ENCODE results near the gene ZMIZ1.
"Not testable (repeated sequence)": the region's sequence is repeated elsewhere in the genome, so short reads cannot be mapped to it uniquely, and the experiment has no call there.

ZMIZ1 gene

DNA sequence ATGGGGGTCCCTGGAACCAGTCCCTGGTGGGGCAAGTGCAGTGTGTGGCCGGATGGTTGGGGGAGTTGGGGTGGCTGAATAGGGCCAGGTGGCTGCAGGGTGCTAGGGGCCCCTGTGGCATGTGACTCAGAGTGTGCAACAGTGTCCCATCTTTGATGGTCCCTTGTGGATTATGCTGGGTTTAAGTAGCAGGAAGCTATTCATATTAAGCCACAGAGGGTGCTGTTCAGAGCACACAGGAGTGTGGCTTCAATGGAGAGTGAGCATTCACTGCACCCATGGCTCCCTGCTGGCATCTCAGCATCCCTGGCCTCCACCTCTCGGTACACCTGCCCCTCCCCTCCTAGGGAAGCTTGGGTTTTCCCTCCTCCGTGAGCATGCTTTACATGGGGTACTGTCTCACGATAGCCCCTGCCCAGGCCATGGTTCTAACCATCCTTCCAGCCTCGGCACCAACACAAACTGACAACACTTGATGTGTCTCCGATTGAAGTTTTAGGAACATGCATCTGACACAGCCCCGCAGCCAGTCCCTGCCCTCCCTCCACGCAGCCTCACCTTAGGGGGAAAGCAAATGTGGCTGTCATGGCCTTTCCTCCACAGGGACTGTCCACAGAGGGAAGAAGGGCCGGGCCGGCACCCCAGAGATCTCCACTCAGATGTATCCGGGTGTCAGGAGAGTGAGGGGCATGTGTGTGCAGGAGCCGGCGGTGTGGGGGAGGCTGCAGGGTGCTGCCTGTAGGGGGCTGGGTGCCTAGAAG is 248.1 kb downstream of the ZMIZ1 start:
- DNase-seq = no peak

DNA sequence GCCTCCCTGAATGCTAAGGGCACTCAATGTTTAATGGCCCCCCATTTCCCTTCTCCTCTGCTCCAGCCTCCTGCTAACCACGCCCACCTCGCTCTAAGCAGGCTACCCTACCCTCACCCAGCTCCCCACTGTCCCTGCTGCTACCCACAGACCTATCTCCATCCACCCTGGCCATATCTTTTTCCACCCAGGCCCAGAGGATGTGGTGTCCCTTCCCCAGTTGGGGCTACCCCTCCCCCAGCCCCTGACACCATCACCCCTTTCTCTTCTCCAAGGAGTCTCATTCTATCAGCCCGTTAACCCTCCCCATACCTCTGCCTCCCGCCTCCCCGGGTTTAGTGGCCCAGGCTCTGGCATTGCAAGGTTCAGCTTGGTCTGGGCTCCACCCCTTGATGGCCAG is 249.6 kb downstream of the ZMIZ1 start:
- DNase-seq = no peak

DNA sequence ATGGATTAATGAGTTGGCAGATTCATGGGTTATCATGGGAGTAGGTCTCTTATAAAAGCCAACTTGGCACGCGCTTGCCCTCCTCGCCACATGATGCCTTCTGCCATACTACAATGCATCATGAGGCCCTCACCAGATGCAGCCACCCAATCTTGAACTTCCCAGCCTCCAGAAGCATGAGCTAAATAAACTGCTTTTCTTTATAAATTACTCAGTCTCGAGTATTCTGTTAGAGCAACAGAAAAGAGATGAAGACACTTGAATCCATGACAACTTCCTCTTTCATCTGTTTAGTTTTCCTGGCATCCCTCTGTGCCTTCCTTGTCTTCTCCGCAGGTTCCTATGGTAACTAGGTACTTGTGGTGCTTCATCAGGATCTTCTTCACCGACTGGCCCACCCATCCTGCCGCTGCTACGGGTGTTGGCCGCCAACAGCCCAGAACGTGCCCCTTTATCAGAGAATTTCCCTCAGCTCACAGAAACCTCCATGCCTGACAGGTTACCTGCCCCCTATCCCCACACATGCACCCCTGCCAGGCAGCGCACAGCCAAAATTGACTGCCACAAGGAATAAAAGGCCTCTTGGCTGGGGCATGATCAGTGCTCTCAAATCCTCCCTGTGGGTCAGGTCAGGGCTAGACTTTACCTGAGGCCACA is 250.5 kb downstream of the ZMIZ1 start:
- no peak for DNase-seq

DNA sequence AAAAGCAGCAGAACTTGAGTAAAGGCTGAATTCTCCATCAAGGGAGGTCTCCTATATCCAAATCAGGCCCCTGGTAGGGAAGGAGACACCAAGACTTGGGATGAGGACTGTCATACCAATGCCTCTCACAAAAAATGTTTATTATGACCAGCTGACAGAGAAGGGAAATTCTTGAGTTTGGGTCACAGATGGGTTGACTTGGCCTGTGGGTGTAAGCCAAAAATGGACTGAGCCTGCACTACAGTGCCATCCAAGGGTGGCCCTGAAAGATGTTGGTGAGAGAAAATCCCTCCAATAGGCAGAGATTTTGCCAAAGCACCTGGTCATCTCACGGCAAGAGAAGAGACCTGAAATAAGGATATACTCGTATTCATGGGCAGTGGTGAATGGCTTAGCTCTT is 251.6 kb downstream of the ZMIZ1 start:
- no peak for DNase-seq

DNA sequence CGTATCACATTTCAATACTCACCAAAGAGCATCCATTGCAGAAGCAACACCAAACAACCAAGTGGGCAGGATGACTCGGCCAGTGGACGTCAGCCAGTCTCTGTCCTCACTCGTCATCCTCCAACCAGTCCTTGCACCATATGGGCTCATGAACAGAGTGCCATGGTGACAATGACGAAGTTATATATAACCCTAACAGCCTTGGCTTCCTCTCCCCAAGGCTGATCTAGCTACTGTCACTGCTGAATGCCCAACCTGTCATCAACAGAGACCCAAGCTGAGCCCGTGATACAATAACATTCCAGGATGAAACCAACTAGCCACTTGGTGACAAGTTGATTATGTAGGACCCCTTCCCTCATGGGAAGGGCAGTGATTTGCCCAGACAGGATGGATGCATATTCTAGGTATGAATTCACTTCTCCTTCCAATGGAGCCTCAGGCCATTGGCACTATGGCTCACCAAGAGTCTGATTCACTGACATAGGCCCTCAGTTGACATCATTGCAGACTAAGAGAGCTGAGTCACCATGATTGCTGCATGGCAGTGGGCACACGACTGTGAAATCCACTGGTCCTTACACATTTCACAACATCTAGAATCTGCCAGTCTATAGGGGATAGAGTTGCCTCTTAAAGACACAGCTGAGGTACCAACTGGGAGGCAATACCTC is 252.2 kb downstream of the ZMIZ1 start:
- DNase-seq = no peak

DNA sequence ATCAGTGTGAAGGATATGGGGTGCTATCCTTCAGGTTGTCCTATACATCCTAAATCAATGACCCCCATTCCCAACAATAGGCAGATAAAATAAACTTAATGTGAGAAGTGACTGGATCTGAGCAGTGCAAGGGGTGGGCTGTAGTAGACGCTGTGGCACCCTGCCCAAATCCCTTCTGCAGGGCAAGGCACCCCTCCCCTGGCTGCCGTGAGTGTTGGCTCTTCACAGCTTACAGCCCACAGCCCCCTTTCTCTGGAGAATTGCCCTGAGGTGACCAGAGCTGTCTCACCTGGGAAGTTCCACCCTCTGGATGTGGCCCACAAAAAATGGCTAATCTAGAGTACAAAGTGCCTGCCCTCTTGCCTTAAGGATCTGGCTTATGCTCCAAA is 252.7 kb downstream of the ZMIZ1 start:
- no peak for DNase-seq

DNA sequence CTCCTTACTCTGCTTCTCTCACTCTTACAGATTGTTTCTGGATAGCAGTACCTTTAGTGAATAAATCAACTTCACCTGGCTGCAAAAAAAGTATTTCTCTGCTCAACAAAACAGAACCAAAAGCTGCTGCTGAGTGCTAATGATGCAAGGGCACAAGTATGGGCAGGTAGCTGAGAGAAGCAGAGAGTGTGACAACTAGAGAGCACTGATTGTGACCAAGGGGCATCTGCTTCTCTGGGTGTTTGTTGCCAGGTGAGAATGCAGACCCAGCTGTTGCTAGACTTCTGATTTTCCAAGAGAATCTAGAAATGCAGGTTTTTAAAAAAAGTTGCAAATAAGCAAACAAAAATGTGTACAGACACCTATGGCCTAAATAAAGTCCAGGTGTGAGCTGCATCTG is 253.2 kb downstream of the ZMIZ1 start:
- no peak for DNase-seq

DNA sequence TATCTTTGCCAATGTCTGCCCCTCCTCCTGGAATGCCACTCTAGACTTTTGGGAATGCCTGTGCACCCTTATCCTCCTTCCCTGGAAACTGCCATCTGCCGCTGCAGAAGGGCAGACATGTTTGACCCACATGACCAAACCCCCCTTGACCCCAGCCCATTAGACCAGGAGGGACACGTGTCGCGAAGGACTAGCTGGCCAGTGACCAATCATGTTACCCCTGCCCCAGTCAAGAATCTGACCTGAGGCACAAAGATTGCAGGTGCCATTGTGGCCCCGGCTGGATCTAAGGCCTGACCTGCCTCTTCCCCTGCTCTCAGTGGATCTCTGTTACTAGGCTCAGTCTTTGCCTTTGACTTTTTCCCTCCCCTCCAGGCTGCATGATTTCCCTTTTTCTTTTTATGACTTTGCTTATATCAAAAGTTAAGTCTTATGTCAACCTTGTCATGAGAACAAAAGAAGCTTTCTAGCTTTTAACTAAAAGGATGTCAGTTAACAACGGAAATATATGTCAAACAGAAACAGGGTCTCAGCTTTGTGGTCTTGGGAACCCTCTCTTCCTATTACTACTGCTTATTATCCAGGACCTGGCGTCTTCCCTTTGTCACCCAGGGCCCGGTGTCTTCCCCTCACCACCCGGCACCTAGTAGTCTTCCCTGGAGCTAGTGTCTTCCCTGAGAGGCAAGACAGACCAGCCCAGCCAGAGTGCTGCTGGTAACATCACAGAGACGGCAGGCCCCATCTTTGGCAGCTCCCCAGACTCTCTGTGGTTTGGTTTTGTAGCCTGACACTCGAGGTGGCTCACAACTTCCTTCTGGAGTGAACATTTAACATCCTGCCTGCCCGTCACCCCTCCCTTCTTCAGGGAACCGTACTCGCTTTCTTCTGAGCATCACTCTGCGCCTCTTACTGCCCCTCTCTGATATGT is 254.1 kb downstream of the ZMIZ1 start:
- DNase-seq = peak; percentile 71

DNA sequence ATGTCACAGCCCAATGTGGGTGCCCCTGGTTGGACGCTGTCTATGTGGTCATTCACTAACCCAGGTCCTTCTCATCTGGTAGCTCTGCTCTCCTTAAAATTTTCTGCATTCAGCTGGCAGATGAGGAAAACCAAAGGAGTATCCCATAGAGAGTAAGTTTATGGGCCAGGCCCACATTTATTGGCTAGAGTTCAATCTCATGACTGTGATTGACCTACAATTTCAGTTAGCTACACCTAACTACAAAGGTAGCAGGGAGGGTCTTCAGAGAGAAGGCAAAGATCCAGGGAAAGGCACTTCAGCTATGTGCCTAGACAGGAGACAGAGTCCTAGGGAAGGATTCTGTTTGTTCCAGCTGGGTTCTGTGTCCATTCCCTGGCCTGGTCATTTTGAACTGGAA is 254.8 kb downstream of the ZMIZ1 start:
- DNase-seq = no peak

DNA sequence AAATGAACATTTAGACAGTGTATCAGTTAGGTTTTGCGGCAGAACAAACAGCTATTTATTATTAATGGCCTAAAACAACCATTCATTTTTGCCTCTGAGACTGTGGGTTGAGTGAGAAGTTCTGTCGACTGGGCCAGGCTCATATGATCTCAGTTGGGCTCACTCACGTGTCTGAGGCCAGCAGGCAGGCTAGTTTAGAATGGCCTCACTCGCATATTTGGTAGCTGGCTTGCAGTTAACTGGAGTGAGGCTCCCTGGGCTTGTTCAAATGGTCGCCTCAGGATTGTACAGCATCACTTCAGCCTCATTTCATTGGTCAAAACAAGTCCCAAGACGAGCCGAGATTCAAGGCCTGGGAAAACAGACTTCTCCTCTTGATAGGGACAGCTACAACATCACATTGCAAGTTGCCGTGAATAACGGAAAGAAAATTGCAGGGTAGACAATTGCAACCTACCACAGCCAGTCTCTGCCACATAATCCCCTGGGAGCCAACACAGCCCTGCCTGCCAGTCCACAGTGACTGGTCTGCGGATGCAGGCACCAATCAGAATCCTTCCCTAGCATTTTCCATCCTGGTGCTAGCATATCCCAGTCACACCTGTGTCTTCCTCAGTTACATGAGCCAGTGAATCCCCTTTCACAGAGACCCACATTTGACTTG is 255.4 kb downstream of the ZMIZ1 start:
- DNase-seq = no peak

DNA sequence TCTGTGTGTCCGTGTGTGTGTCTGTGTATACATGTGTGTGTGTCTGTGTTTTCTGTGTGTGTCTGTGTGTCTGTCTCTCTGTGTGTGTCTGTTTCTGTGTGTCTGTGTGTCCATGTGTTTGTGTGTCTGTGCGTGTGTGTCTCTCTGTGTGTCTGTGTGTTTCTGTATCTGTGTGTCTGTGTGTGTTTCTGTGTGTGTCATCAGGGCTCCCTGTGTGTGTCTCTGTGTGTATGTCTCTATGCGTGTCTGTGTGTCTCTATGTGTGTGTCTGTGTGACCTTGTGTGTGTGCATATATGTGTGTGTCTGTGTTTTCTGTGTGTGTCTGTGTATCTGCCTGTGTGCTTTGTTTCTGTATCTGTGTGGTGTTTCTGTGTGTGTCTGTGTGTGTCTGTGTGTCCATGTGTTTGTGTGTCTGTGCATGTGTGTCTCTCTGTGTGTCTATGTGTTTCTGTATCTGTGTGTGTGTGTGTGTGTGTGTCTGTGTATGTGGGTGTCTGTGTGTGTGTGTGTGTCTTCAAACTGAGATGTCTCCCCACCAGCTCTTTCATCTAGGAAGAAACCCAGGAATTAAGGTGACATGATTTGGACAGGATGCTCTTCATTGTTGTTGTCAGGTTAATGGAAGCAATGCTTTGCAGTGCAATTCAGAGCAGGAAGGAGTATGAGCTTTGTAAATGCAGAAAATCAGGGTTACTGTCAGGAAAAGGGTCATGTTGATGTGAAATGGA is 257.8 kb downstream of the ZMIZ1 start:
- no peak for DNase-seq

DNA sequence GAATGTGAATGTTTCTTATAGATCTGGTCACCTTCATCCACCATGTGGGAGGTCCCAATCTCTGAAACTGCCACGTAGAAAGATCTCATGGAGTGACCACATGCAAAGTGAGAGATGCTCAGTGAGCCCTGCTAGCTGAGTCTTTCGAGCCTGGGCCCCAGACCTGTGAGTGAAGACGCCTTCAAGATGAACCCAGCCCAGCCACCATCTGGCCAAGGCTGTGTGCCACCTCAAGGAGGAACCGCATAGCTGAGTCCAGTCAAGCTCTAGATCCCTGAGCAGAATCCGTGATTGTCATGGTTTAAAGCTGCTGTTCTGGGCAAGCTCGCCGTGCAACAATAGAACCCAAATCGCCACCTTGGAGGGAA is 258.3 kb downstream of the ZMIZ1 start:
- DNase-seq = no peak

DNA sequence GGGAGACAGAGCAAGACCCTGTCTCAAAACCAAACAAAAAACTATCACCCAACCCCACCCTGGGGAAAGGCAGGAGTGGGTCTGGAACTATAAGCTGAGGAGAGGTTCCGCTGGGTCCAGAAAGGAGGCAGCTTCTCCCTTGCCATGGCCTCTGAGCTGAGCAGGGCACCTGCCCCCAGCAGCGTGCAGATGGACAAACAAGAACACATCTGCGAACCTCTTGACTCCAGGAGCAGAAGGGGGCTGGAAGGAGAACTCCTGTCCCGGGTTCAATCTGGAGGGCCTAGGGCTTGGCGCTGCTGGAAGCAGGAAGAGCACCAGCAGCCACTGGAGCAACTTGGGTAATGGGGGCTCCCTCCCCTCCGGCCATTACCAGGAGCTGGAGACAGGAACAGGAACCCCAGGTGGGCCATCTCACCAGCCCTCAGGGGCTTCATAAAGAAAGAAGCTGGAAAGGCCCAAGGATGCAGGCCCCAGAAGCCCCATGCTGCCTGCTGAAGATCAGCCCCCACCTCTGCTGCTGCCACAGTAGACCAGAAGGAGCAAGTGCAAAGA is 259.5 kb downstream of the ZMIZ1 start:
- no peak for DNase-seq

DNA sequence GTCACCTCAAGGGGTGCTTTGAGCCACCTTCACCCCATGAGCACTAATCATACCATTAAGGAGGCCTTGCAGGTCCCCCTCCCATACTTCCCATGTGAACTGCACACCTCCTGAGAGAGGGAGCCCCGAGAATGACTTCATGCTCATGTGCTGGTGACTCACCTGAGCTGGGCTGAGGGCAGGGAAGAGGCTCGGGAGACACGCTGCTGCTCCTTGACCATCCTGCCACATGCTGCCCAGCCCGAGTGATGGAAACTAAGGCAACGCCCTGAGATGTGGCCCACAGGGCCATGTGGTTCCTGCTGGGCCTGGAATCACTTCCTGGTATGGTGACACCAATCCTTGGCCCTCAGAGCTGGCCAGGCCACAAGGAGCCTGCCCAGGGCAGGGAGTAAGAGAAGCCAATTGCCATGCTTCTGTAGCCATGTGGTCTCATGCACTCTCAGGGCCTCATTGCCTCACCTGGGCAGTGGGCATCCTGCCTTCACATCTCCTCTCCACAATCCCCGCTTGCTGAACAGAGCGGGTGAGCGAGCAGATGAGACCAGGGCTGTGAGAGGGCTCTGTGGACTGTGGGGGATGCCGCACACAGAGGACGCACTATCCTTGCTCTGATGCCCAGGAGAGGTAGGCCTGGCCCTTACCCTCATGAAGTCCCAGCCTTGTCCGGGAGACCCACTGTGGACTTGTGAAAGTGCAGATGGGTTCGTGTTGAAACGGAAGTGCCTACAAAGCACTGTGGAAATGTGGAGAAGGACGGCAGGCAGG is 260.2 kb downstream of the ZMIZ1 start:
- no peak for DNase-seq

DNA sequence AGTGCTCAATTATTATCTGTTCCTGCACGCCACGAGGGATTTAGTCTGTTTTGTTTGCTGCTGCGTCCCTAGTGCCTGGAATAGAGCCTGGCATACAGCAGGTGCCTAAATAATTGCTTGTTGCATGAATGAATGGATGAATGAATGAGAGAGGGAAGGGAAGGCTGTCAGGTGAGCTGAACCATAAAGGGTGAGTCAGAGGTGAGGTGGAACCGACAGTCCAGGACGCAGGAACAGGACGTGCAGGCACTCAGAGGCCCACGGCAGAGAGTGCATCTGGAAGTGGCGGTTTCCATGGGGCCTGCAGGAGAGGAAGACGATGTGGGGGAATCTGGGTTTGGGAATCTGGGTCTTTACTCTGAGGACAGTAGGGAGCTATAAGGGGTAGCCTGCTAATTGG is 260.8 kb downstream of the ZMIZ1 start:
- DNase-seq = no peak

DNA sequence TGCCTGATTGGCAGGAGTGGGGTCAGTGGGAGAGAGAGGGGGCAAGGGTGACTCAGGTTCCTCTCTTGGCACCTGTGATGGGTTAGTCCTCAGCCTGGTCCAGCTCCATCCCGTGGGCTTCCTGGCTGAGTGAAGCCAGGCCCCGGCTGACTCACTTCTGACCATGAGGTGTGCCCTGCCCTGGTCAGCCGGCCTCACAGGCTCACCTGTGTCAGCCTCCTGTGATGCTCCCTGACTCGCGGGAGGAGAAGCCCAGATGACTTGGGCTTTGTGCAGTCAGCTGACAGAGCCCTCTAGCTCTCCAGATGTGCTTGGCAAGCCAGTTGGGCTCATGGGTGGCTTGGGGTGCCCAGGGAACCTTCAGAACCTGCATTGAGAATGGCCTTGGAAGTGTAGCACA is 262.5 kb downstream of the ZMIZ1 start:
- DNase-seq = no peak

DNA sequence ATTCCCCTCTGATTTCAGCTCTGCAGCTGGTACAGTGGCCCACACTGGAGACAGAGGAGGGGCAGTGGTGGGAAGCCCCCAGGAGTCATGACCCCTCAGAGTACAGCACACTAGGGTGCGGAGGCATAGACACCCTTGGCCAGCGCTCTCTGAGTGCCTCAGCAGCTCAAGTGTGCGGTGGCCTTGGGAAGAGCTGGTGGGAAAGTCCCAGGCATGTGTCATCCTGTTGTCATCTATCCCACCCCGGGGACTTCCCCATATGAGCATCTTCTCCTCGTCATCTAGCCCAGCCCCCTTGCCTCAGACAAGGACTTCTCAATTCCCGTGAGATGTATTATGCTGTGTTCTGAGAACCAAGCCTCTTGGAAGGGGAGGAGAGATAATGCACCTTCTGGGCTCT is 262.9 kb downstream of the ZMIZ1 start:
- peak; percentile 91 for DNase-seq

DNA sequence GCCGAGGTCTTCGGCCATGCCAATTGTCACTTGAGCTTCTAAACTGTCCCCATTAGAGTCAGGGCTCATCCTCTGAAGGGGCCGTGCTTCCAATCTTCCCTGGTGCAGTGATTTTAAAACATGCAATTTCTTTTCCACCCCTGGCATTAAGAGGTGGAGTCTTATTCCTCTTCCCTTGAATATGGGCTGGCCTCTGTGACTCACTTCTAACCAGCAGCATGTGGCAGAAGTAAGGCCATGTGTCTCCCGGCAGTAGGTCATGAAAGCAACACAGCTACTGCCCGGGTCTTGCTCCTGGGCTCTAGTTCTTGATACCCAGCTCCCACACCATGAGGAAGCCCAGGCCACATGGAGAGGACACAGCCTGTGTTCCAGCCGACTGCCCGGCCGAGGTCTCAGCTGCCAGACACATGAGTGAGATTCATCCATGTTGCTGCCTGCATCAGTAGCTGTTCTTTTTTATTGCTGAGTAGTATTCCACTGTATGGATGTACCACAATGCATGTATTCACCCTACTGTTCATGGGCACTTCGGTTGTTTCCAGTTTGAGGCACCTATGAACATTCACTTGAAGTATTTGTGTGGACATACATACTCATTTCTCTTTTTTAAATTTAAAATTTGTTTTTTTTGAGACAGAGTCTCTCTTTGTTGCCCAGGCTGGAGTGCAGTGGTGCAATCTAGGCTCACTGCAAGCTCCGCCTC is 264.0 kb downstream of the ZMIZ1 start:
- not testable (repeated sequence) for DNase-seq

DNA sequence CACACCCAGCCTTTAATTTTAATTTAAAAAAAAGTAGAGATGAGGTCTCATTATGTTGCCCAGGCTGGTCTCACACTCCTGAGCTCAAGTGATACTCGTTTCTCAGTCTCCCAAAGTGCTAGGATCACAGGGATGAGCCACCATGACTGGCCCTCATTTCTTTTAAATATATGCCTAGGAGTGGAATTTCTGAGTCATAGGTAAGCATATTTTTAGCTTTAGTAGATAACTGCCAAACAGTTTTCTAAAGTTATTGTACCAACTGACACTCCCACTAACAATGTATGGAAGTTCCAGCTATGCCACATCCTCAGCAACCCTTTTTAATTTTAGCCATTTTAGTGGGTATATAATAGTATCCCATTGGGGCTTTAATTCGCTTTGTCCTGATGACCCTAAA is 264.7 kb downstream of the ZMIZ1 start:
- no peak for DNase-seq

DNA sequence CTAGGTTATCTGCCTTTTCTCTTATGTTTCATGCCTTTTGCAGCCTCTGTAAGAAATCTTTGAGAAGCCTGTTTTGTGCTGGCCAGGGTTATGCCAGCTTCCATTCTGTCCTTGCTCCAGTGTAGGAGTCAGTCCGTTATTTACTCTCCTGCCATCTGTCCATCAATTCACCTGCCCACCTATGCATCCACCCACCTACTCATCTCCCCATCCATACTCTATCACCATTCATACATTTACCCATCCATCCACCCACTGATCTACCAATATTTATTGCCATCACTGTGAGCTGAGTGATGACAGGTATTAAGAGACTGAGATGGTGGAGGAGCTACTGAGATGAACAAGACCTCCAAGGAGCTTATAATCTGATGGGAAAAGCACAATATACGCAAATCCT is 265.8 kb downstream of the ZMIZ1 start:
- DNase-seq = no peak

Data from stimulated activated naive CD4-positive, alpha-beta T cell treated with Interleukin-2 at 50 U/mL for 16 hours (primary cell).